Right cardiac atrium (tissue), 5 donors: ENCODE measurements around the gene TPCN1. TPM values are rescaled to one million over a fixed set of nuclear protein-coding genes. Genes with fewer than 3 reads are reported as not detected.
A peak's percentile ranks its signal among the peaks of the same experiment; 100 is the strongest.

Experiments used
- ATAC-seq, 2 donors: fragments of 200-7000 bp; cut with Tn5 transposase; one replicate each; pipeline versions ENCODE4 v1.8.0 to v1.9.1; 2020; ENCODE audit warnings: moderate library complexity in 2 of 2, mild to moderate bottlenecking in 1 of 2
- DNase-seq, 3 donors: peaks; one replicate each; pipeline ENCODE4 v3.0.0-alpha.2; 2020
- H3K27ac ChIP-seq: one replicate; pipeline ENCODE4 v1.5.1; 2013; ENCODE audit warnings: mild to moderate bottlenecking, low read length, control low read depth, moderate library complexity
- H3K27me3 ChIP-seq: one replicate; pipeline ENCODE4 v1.6.1; 2013; ENCODE audit not compliant: control insufficient read depth, insufficient read depth
- H3K4me1 ChIP-seq: one replicate; pipeline ENCODE4 v1.6.1; 2013; ENCODE audit warnings: low read length; ENCODE audit not compliant: control insufficient read depth, insufficient read depth
- H3K4me3 ChIP-seq: one replicate; pipeline ENCODE4 v1.5.1; 2013; ENCODE audit warnings: low read length, control low read depth
- H3K9me3 ChIP-seq: one replicate; pipeline ENCODE4 v1.6.1; 2013; ENCODE audit warnings: low read length; ENCODE audit not compliant: control insufficient read depth
- WGBS: extraction: QIAGEN DNeasy Blood & Tissue Kit; methylation state at CpG from one replicate; pipeline ENCODE4 v1.1.7; 2013; 5-methylcytosine and 5-hydroxymethylcytosine counted together
- intact Hi-C, 4 donors: fragments of 100-400 bp; cut with DNase I; formaldehyde crosslinking; loops; one replicate each; pipeline versions ENCODE4 v1.11.0 to v1.14.0; 2022 to 2023
- polyA plus RNA-seq: library from polyadenylated mRNA; stranded (reverse); fragments of 200-250 nt; gene quantifications from one replicate; pipeline ENCODE4 v1.2.3, GENCODE V29; 2013
- total RNA-seq, 4 donors: library from RNA; stranded (reverse); fragmentation: NEBNext Ultra II Directional; extraction: Animal tissue kit (Norgen Biotek cat#: 25700); gene quantifications; one replicate each; pipeline ENCODE4 v1.2.1, GENCODE V29; 2021
- donor health status: healthy with polysubstance abuse.
- donor health status: DM: no; HTN: yes; CAD: no.
- donor health status: DM: no; HTN: no; CAD: no.
- donor health status: DM: no; HTN: yes; CAD: no; lungs with severe emphysema.
- donor health status: DM: yes; HTN: yes; CAD: no.

The TPCN1 gene
- total and polyA plus RNA-seq, 5 donors = 43.1 to 96.1 (median 75.6) TPM

DNA sequence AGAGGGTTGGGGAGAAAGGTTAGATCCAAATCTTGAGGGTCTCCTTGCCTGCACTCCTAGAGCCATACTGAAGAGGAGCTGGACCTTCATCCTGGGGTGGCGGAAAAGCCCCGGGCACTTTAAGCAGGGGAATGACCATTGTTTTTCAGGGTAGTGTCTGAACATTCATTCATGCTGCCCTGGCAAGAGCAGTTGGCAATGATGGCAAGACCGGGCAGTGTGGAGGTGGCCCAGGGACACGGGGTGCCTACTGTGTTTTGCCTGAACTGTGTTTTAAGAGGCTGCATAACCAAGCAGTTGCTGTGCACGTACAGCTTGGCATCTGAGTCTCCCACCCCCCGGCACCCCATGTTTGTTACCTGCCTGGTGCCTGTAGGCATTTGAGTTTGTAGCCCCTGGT is 14.7 kb downstream of the TPCN1 start:
- 83% methylated on average over 6 of the region's 6 CpGs for WGBS
- Histone ChIP-seq H3K9me3 (no peaks in the 10 kb centered on the region), H3K27ac (peak overlapping the region; percentile 26), H3K27me3 (no peaks in the 10 kb centered on the region), H3K4me1 (peaks cover 41% of the 10 kb centered on the region), H3K4me3 (no peak overlapping the region)
- DNase-seq (peak in 1 of 3 donors; percentile 42), ATAC-seq (no peak)
- intact Hi-C loops = no loop called here

DNA sequence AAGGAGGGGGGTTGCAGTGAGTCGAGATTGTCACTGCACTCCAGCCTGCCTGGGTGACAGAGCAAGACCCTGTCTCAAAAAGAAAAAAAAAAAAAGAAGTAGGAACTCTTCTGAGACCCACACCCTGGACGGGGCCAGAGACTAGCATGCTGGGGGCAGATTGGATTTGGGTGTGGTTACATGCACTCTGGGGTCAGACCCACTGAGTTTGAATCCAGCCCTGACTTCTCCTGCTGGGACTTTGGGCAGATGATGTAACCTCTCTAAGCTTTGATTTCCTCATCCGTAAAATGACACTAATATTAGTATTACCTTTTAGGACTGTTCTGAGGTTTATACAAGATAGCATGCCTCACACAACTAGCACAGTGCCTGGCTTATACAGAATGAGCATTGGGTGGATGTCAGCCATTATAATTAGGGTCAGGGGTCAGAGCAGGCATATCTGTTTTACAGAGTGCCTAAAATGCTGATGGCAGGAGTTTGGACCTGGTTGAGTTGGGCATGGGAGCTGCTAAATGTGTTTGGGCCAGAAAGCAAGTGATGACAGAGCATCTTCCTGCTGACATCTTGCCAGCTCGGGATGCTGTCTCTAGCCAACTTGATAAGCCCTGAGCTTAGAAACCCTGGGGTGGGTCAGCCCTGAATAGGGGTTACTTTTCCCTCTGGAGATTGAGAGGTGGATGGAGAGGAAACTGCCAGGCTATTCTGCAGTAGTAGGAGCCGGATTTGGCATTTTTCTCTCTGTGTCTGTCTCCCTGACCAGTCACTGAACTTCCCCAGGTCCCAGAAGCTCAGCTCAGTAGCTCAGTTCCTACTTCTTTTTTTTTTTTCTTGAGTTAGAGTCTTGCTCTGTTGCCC is 15.5 kb downstream of the TPCN1 start:
- DNase-seq (peak; percentile 55 to 84 (median 82)), ATAC-seq (peak; percentile 34)
- Histone ChIP-seq H3K27me3 (no peaks in the 10 kb centered on the region), H3K4me1 (peaks cover 34% of the 10 kb centered on the region), H3K4me3 (no peak overlapping the region), H3K27ac (peak overlapping the region; percentile 45), H3K9me3 (no peaks in the 10 kb centered on the region)
- WGBS = 42% methylated on average over 5 of the region's 5 CpGs
- intact Hi-C loops = no loop called here

DNA sequence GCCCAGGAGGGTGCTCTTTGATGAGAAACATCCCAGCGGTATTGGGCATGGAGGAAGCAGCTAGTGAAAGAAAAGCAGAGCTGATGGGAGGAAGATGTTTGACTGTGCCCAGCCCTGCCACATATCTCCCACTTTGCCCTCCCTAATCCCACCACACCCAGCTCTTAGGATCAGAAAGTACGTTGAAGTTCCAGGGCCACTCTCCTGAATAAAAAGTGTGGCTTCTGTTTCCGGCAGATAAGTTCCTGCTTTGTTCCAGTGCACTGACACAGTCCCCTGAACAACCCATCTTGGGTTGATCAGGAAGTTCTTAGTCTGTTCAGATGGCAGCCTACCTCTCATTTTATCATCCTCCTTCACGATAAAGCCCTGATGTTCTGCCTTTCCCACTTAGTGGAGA is 16.5 kb downstream of the TPCN1 start:
- H3K4me1 ChIP-seq = peaks cover 36% of the 10 kb centered on the region
- H3K9me3 ChIP-seq = no peaks in the 10 kb centered on the region
- 51% methylated on average over 4 of the region's 4 CpGs for WGBS
- ATAC-seq = peak; percentile 2 to 52
- H3K4me3 ChIP-seq = no peak overlapping the region
- DNase-seq = peak in 1 of 3 donors; percentile 17
- peak overlapping the region; percentile 22 for H3K27ac ChIP-seq
- intact Hi-C loops = no loop called here
- H3K27me3 ChIP-seq = no peaks in the 10 kb centered on the region

DNA sequence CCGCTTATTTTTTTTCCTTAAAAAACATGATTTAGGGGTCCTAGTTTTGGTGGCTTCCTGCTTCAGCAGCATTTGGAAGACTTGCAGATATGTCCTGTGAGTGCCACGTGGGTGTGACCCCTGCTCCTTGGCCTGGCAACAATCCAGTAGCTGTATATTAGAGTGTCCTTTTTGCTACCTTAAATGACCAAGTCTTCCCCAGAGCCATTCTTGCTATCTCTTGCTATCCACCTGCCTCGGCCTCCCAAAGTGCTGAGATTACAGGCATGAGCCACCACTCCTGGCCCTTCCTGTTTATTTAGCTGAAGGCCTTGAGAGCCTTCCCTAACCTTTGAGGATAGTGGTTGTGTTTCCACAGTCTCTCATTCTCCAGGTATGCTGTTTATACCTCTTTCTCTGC is 17.0 kb downstream of the TPCN1 start:
- H3K9me3 ChIP-seq = no peaks in the 10 kb centered on the region
- no peaks in the 10 kb centered on the region for H3K27me3 ChIP-seq
- peaks cover 32% of the 10 kb centered on the region for H3K4me1 ChIP-seq
- no peak overlapping the region for H3K4me3 ChIP-seq
- intact Hi-C loops = no loop called here
- H3K27ac ChIP-seq = no peak overlapping the region
- ATAC-seq = no peak
- DNase-seq = peak in 1 of 3 donors; percentile 51
- WGBS = 58% methylated on average over 3 of the region's 3 CpGs

DNA sequence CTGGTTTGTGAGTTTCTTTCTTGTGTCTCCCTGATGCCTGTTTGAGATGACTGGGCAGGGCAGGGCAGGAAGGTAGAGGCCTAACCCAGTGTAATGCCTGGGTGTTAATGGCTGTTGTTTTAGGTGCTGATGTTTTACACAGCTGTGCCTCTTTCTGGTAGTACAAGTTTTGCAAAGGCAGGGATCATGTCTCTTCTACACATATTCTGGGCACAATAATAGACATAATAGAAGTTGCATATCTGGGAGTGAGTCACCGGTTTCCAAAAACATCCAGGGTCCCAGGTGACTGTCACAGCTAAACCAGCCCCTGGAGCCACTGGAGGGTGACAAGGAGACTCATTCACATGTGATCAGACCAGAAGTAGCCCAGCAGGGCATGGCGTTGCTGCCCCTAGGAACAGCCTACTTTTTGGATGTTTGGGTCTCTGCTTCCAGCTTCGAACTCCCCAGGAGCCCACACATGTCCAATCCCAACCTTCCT is 18.1 kb downstream of the TPCN1 start:
- intact Hi-C loops = no loop called here
- WGBS = 52% methylated on average over 3 of the region's 3 CpGs
- no peak for DNase-seq
- no peak overlapping the region for H3K4me3 ChIP-seq
- H3K9me3 ChIP-seq = no peaks in the 10 kb centered on the region
- H3K4me1 ChIP-seq = peaks cover 37% of the 10 kb centered on the region
- H3K27ac ChIP-seq = peak overlapping the region; percentile 71
- peak; percentile 5 to 11 for ATAC-seq
- no peaks in the 10 kb centered on the region for H3K27me3 ChIP-seq

DNA sequence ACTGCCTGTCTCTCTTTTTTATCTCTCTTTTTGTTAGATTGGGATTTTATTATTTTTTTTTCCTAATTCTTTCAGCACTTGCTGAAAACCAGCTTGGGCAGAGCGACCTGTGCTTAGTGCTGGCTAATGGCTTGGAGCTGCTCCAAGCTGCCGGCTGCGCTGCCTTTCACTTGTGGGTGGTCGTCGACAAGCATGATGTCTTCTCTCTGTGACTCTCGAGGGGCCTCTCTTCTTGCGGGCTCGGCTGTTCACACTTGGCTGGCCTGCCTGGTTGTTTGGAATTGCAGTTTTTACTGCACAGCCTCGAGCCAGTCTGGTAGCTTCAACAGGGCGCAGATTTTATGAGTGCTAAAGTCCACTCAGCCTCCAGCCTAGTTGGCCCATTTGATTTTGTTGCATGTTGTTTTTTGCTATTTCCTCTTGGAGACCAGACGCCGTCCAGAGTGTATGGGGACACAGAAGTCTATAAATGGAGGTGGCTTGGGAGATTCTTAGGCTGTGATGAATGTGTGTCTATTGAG is 18.6 kb downstream of the TPCN1 start:
- peak; percentile 22 to 59 for ATAC-seq
- intact Hi-C loops = no loop called here
- H3K9me3 ChIP-seq = no peaks in the 10 kb centered on the region
- DNase-seq = peak; percentile 67 to 94 (median 93)
- 41% methylated on average over 12 of the region's 12 CpGs for WGBS
- H3K27ac ChIP-seq = peak overlapping the region; percentile 38
- peaks cover 42% of the 10 kb centered on the region for H3K4me1 ChIP-seq
- H3K4me3 ChIP-seq = no peak overlapping the region
- H3K27me3 ChIP-seq = no peaks in the 10 kb centered on the region

DNA sequence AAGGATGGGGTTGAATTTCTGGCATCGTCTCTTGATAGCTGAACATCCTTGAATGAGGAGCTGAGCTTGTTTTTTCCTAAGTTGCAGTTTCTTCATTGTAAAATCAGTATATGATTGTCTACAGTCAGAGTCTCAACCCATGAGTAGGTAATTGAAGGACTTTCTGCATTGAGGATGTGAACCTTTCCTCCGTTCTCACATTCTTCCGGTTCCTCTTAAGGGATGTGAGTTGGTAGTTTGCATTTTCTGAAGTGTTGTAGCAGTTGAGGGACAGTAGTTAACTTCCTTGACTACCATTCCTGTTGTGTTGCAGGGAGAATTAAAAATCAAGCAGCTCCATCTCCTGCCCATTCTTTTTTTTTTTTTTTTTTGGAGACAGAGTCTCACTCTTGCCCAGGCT is 19.1 kb downstream of the TPCN1 start:
- DNase-seq (no peak), ATAC-seq (no peak)
- intact Hi-C loops = no loop called here
- Histone ChIP-seq H3K27ac (peak overlapping the region; percentile 38), H3K9me3 (no peaks in the 10 kb centered on the region), H3K4me3 (no peak overlapping the region), H3K4me1 (peaks cover 40% of the 10 kb centered on the region), H3K27me3 (no peaks in the 10 kb centered on the region)
- WGBS = 82% methylated on average over 3 of the region's 3 CpGs

DNA sequence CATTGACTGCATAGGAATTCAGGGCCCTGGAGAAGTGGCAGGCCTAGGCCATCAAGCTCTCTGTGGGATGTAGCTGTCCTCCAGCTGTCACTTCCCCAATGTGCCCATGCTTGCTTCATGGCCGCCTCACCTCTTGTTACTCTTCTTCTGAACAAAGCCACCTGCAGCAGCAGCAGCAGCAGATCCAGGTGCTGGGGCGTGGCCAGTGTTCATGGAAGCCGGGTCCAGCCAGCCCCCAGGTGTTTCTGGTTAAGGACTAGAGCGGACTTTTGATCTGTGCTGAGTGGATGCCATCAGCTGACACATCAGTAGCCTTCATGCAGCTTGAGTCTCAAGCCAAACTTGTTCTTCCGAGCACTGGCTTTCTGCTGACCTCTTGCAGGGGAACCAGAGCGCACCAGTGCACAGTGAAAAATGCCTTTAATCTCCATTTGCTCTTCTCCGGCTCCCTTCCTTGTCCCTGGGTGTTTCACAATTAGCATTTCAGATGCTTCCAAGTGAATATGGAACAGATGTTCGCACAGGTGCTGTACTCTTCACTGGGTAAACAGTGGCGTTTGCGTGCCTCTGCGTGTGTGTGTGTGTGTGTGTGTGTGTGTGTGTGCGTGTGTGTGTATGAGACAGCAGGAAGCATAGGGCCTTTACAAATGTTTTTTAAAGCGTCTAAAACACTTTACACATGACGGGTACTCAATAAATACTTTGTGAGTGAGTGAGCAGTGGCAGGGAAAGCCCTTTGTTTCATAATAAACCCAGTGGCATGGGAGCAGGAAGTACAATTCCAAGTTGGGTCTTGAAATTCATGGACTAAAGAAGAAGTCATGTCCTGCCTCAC is 20.1 kb downstream of the TPCN1 start:
- no peaks in the 10 kb centered on the region for H3K27me3 ChIP-seq
- H3K27ac ChIP-seq = peak overlapping the region; percentile 16
- WGBS = 75% methylated on average over 14 of the region's 14 CpGs
- ATAC-seq = no peak
- no peaks in the 10 kb centered on the region for H3K9me3 ChIP-seq
- DNase-seq = peak in 1 of 3 donors; percentile 37
- intact Hi-C loops = no loop called here
- no peak overlapping the region for H3K4me3 ChIP-seq
- H3K4me1 ChIP-seq = peaks cover 38% of the 10 kb centered on the region

DNA sequence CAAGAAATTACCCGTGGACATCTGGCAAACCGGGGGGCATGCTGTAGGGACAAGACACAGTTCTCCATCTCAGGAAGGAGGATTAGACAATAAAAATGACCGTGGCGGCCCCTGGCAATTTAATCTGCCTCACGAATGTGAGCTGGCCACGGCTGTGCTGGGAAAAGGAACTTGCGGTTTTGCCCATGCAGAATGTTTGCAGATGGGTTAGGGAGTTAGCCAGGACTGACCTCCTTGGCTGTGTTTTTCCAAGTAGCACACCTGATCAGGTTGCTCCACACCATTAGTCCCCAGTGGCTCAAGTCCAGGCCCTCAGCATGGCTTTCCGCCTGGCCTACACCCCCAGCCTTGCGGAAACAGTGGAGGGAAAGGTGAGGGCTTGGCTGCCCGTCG is 20.8 kb downstream of the TPCN1 start:
- intact Hi-C loops = no loop called here
- H3K4me1 ChIP-seq = peaks cover 40% of the 10 kb centered on the region
- 86% methylated on average over 11 of the region's 11 CpGs for WGBS
- ATAC-seq = no peak
- no peaks in the 10 kb centered on the region for H3K9me3 ChIP-seq
- no peak overlapping the region for H3K4me3 ChIP-seq
- H3K27ac ChIP-seq = peak overlapping the region; percentile 14
- peak in 1 of 3 donors; percentile 46 for DNase-seq
- no peaks in the 10 kb centered on the region for H3K27me3 ChIP-seq

DNA sequence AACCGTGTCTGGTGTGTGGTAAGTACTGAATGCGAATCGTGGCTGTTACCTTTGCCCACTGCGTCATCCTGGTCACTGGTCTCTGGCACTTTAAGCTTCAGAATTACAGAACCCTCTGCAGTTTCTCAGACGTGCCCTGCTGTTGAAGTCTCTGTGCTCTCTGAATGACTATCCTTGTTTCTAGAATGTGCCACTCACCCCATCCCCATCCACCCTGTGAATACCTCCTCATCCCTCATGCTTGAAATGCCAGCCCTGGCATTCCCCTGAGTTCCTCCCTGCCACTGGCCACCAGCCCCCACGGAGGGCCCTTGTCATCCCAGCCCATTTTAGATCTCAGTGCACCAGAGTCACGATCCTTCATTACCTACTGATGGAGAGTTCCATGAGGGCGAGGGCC is 21.3 kb downstream of the TPCN1 start:
- peak in 1 of 3 donors; percentile 5 for DNase-seq
- 88% methylated on average over 8 of the region's 8 CpGs for WGBS
- H3K27ac ChIP-seq = peak overlapping the region; percentile 20

DNA sequence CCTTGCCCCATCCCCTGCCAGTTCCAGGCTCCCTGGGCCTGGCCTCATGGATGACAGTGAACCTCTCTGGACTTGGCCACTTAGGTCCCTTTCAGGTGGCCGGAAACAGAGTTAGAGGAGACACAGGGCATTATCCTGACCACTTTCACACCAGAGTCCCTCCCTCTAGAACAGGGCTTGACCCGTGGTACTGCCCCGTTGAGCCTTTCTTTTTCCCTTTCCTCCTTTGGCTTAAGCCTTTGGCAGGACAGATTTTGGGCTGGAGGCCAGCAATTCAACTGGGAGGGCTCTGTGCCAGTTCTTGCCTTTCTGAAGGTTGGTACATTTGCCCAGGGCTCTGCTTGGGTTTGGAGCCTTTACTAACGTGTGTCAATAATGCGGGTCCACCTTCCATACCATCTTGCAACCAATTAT is 22.8 kb downstream of the TPCN1 start:
- WGBS = 30% methylated on average over 5 of the region's 5 CpGs

More for the DNA sequence above, 21.3 kb downstream of the TPCN1 start:
- intact Hi-C loops = no loop called here
- H3K4me3 ChIP-seq = no peak overlapping the region
- H3K27me3 ChIP-seq = no peaks in the 10 kb centered on the region
- ATAC-seq = no peak
- peaks cover 39% of the 10 kb centered on the region for H3K4me1 ChIP-seq
- H3K9me3 ChIP-seq = no peaks in the 10 kb centered on the region

More for the DNA sequence above, 22.8 kb downstream of the TPCN1 start:
- DNase-seq = peak; percentile 60 to 86 (median 81)
- peak overlapping the region; percentile 69 for H3K27ac ChIP-seq
- H3K4me1 ChIP-seq = peaks cover 35% of the 10 kb centered on the region
- intact Hi-C loops = no loop called here
- no peaks in the 10 kb centered on the region for H3K27me3 ChIP-seq
- H3K4me3 ChIP-seq = no peak overlapping the region
- ATAC-seq = peak; percentile 35 to 41
- H3K9me3 ChIP-seq = no peaks in the 10 kb centered on the region
